Ishikawa (cell line): ENCODE measurements around the gene URB2.

Experiments used
- EP300 ChIP-seq: IDR thresholded peaks from 2 replicates; pipeline ENCODE4 v1.6.1; 2012; ENCODE audit warnings: borderline replicate concordance
- RAD21 ChIP-seq: IDR thresholded peaks from 2 replicates; pipeline ENCODE4 v1.6.1; 2012; ENCODE audit warnings: low read depth

- TF ChIP-seq RAD21 (no peak), EP300 (no peak)
These were observed 67.3 kb downstream of the URB2 start for GRCh38 chr1:229693129-229693900.
